Right lobe of liver (tissue), 6 donors: ENCODE results near the gene ISX. TPM values are rescaled to one million over a fixed set of nuclear protein-coding genes. Genes with fewer than 3 reads are reported as not detected.

Experiments used
- ATAC-seq, 4 donors: fragments of 200-7000 bp; cut with Tn5 transposase; one replicate each; pipeline ENCODE4 v1.9.1; 2020; ENCODE audit warnings: mild to moderate bottlenecking in 4 of 4, moderate library complexity in 4 of 4
- DNase-seq, 3 donors: peaks; one replicate each; pipeline ENCODE4 v3.0.0-alpha.2; 2020
- H3K27ac ChIP-seq, 3 donors: fragments of 200-600 bp; one replicate each; pipeline ENCODE4 v1.8.0; 2022
- H3K27me3 ChIP-seq, 2 donors: fragments of 200-600 bp; one replicate each; pipeline ENCODE4 v1.8.0; 2022
- H3K36me3 ChIP-seq, 4 donors: fragments of 200-600 bp; sonication (generic) in 1 of 4; one replicate each; pipeline versions ENCODE4 v1.5.1 to v1.8.0; 2017 to 2022; ENCODE audit warnings: control low read depth in 1 of 4
- H3K4me1 ChIP-seq, 4 donors: fragments of 200-600 bp; sonication (generic) in 1 of 4; one replicate each; pipeline versions ENCODE4 v1.5.1 to v1.8.0; 2017 to 2022; ENCODE audit warnings: control low read depth in 1 of 4
- H3K4me3 ChIP-seq, 3 donors: fragments of 200-600 bp; one replicate each; pipeline ENCODE4 v1.8.0; 2022
- H3K9me3 ChIP-seq, 4 donors: fragments of 200-600 bp; sonication (generic) in 1 of 4; one replicate each; pipeline versions ENCODE4 v1.5.1 to v1.8.0; 2017 to 2022; ENCODE audit warnings: control low read depth in 1 of 4
- POLR2A ChIP-seq: fragments of 450-650 bp; IDR thresholded peaks from one replicate; pipeline ENCODE4 v1.6.1; 2017; ENCODE audit warnings: antibody characterized with exemption, mild to moderate bottlenecking
- WGBS: methylation state at CpG from one replicate; pipeline ENCODE4 v1.1.6; 2018; ENCODE audit warnings: low coverage, low lambda C conversion rate; ENCODE audit not compliant: insufficient coverage; ENCODE audit errors: missing lambda C conversion rate; 5-methylcytosine and 5-hydroxymethylcytosine counted together
- intact Hi-C, 2 donors: fragments of 100-400 bp; cut with DNase I; formaldehyde crosslinking; loops; one replicate each; pipeline versions ENCODE4 v1.11.2 to v1.14.1; 2022
- total RNA-seq, 6 experiments: library from RNA; depleted of rRNA in 2 of 6; stranded (reverse); fragments of >200 nt in 2 of 6; fragmentation: NEBNext Ultra II Directional in 3 of 6; extraction: Animal tissue kit (Norgen Biotek cat#: 25700) in 3 of 6; gene quantifications; one replicate each; pipeline versions ENCODE4 v1.1.0 to v1.2.4, GENCODE V29; 2016 to 2023
- TF ChIP-seq, protein P1 (sequence below), 4 donors: fragments of 200-600 bp in 3 of 4; fragments of 450-650 bp in 1 of 4; IDR thresholded peaks; one replicate each; pipeline versions ENCODE4 v1.5.1 to v1.8.0; 2016 to 2022; ENCODE audit warnings: antibody characterized with exemption in 4 of 4, mild to moderate bottlenecking in 2 of 4
- donor health status: DM: no; HTN: yes; CAD: no.
- donor health status: DM: no; HTN: no; CAD: no.
- donor health status: DM: no; HTN: no; CAD: no.
- donor health status: DM: no; HTN: yes; CAD: no.
- donor health status: DM: no; HTN: yes; CAD: no.

The ISX gene
- total RNA-seq, 6 experiments from 2014 or later = not detected

DNA sequence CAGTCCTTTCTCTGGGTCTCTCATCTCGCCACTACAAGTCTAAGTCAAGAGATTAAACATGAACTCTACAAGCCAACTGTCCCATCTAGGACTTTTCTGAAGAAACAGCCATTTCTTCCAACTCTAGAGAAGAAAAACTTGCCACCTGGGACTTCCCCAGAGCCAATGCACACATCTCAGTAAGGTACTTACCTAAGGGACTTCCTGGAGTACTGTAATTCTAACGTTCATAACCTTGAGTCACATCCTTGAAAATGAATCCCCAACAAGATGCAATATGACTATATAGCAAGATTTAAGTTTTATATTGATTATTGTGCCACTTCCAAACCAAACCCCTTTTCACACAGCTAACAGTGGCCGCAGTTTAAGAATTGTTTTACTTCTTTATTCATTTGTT, 11.9 kb upstream of the ISX start:
- H3K27me3 ChIP-seq = no peaks in the 10 kb centered on the region
- H3K9me3 ChIP-seq = no peaks in the 10 kb centered on the region
- WGBS = 61% methylated on average over 3 of the region's 3 CpGs
- no peak overlapping the region for H3K4me3 ChIP-seq
- no peaks in the 10 kb centered on the region for H3K4me1 ChIP-seq
- TF ChIP-seq, protein P1, sequence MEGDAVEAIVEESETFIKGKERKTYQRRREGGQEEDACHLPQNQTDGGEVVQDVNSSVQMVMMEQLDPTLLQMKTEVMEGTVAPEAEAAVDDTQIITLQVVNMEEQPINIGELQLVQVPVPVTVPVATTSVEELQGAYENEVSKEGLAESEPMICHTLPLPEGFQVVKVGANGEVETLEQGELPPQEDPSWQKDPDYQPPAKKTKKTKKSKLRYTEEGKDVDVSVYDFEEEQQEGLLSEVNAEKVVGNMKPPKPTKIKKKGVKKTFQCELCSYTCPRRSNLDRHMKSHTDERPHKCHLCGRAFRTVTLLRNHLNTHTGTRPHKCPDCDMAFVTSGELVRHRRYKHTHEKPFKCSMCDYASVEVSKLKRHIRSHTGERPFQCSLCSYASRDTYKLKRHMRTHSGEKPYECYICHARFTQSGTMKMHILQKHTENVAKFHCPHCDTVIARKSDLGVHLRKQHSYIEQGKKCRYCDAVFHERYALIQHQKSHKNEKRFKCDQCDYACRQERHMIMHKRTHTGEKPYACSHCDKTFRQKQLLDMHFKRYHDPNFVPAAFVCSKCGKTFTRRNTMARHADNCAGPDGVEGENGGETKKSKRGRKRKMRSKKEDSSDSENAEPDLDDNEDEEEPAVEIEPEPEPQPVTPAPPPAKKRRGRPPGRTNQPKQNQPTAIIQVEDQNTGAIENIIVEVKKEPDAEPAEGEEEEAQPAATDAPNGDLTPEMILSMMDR (IDR thresholded peaks at IDR 0.05) = no peak
- ATAC-seq = no peak
- H3K27ac ChIP-seq = no peak overlapping the region
- no peaks in the 10 kb centered on the region for H3K36me3 ChIP-seq
- no peak for DNase-seq
- intact Hi-C loops = no loop called here

DNA sequence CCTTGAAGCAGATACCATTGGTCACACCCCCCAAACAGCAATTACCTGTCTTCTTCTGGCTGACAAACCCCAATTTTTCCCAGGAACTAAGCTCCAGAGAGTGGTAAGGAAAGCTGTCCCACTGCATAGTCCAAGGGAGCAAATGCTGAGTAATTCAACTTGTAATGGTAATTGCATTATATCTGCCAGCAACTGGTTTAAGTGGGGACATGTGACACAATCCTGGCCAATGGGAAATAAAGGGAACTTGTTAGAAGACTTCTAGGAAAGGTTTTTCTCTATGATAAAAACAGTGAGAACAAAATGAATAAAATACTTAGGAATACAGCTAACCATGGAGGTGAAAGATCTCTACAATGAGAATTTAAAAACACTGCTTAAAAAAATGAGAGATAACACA, 9.5 kb upstream of the ISX start:
- ATAC-seq = no peak
- intact Hi-C loops = no loop called here
- Histone ChIP-seq H3K4me3 (no peak overlapping the region), H3K4me1 (no peaks in the 10 kb centered on the region), H3K36me3 (no peaks in the 10 kb centered on the region), H3K27me3 (no peaks in the 10 kb centered on the region), H3K27ac (no peak overlapping the region), H3K9me3 (no peaks in the 10 kb centered on the region)
- TF ChIP-seq POLR2A = no peak
- TF ChIP-seq, protein P1 (IDR thresholded peaks at IDR 0.05) = no peak
- no peak for DNase-seq

DNA sequence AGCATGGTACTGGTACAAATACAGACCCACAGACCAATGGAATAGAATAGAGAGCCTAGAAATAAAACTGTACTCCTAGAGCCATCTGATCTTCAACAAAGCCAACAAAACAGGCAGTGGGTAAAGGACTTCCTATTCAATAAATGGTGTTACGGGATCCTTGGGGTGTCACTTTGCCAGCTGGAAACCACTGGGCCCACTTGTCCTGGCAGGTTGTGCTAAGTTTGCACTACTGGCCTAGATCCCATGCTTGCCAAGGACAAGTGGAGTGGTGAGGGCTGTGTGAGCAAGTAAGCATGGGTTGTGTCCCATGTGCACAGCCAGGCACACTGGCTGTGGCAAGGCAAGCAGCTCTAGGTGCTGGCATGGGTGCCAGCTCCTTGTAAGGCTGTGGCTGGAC, 8.8 kb upstream of the ISX start:
- 71% methylated on average over 1 of the region's 1 CpG for WGBS
- intact Hi-C loops = no loop called here
- H3K4me3 ChIP-seq = no peak overlapping the region
- DNase-seq = no peak
- no peaks in the 10 kb centered on the region for H3K36me3 ChIP-seq
- no peaks in the 10 kb centered on the region for H3K27me3 ChIP-seq
- no peak overlapping the region for H3K27ac ChIP-seq
- no peaks in the 10 kb centered on the region for H3K4me1 ChIP-seq
- no peaks in the 10 kb centered on the region for H3K9me3 ChIP-seq
- TF ChIP-seq, protein P1 (IDR thresholded peaks at IDR 0.05) = no peak
- ATAC-seq = no peak

DNA sequence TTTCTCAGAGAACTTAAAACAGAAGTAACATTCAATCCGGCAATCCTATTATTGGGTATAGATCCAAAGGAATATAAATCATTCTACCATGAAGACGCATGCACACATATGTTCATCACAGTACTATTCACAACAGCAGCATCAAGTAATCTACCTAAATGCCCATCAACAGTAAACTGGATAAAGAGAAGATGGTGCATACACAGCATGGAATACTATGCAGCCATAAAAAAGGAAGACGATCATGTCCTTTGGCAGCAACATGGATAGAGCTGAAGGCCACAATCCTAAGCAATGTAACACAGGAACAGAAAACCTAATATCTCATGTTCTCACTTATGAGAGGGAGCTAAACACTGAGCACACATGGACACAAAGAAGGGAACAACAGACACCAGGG, 6.3 kb upstream of the ISX start:
- no peak for ATAC-seq
- no peaks in the 10 kb centered on the region for H3K36me3 ChIP-seq
- TF ChIP-seq, protein P1 (IDR thresholded peaks at IDR 0.05) = no peak
- TF ChIP-seq POLR2A = no peak
- H3K4me1 ChIP-seq = no peaks in the 10 kb centered on the region
- no peak overlapping the region for H3K27ac ChIP-seq
- DNase-seq = no peak
- no peaks in the 10 kb centered on the region for H3K9me3 ChIP-seq
- no peaks in the 10 kb centered on the region for H3K27me3 ChIP-seq
- 96% methylated on average over 2 of the region's 3 CpGs for WGBS
- H3K4me3 ChIP-seq = no peak overlapping the region
- intact Hi-C loops = no loop called here

DNA sequence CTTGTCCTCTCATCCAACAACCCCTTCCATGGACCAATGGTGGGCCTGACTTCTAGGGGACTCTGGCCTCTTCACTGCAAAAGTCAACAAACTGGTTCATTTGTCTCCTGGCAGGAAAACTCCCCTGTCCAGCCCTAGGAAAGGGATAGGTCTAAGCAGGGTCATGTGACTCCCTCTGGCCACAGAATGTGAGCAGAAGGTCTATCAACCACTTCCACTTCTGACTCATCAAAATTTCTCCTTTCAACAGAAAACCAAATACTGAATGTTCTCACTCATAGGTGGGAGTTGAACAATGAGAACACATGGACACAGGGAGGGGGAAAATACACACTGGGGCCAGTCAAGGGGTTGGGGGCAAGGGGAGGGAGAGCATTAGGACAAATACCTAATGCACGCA, 1.3 kb upstream of the ISX start:
- intact Hi-C loops = no loop called here
- TF ChIP-seq POLR2A = no peak
- TF ChIP-seq, protein P1 (IDR thresholded peaks at IDR 0.05) = no peak
- no peak overlapping the region for H3K4me3 ChIP-seq
- 60% methylated on average over 1 of the region's 1 CpG for WGBS
- no peaks in the 10 kb centered on the region for H3K36me3 ChIP-seq
- DNase-seq (no peak), ATAC-seq (no peak)
- H3K4me1 ChIP-seq = no peaks in the 10 kb centered on the region
- no peaks in the 10 kb centered on the region for H3K27me3 ChIP-seq
- H3K27ac ChIP-seq = no peak overlapping the region
- H3K9me3 ChIP-seq = no peaks in the 10 kb centered on the region
